Measurements from ENCODE around the gene LECT2. TPM values are rescaled to one million over a fixed set of nuclear protein-coding genes. Genes with fewer than 3 reads are reported as not detected.

LECT2 gene
- total RNA-seq, result not detected

GRCh38 chr5:135954899-135955298, at the start of gene LECT2:
Gene LECT2 (minus strand): TSS chr5:135954983. CDS start chr5:135954833, 150 bp downstream.
- TF ChIP-seq CTCF (IDR thresholded peaks at IDR 0.05) (no peak), POLR2A (IDR thresholded peaks at IDR 0.05) (no peak), POLR2AphosphoS5 (IDR thresholded peaks at IDR 0.05) (no peak)
- H3K36me3 ChIP-seq, result no peaks in the 10 kb centered on the region
- H3K27me3 ChIP-seq (replicated peaks; ENCODE audit: insufficient read depth), result no peaks in the 10 kb centered on the region
- H3K4me3 ChIP-seq, result no peak within 1 kb of the TSS
- DNase-seq (ENCODE audit: low spot score), result no peak
- WGBS, result 96% methylated on average over 3 of the region's 3 CpGs
- no peak within 1 kb of the TSS for H3K27ac ChIP-seq
- intact Hi-C loops (cut with DNase I), result no loop called here
- no peaks in the 10 kb centered on the region for H3K9me3 ChIP-seq
- no peaks in the 10 kb centered on the region for H3K4me1 ChIP-seq (replicated peaks)

- no peak for DNase-seq (ENCODE audit: low spot score)
- H3K36me3 ChIP-seq, result no peaks in the 10 kb centered on the region
- no peaks in the 10 kb centered on the region for H3K9me3 ChIP-seq
- no peak overlapping the region for H3K27ac ChIP-seq
- WGBS, result 93% methylated on average over 3 of the region's 3 CpGs
- H3K4me1 ChIP-seq (replicated peaks), result no peaks in the 10 kb centered on the region
- peaks cover 2% of the 10 kb centered on the region for H3K27me3 ChIP-seq (replicated peaks; ENCODE audit: insufficient read depth)
- H3K4me3 ChIP-seq, result no peak overlapping the region
- TF ChIP-seq CTCF (IDR thresholded peaks at IDR 0.05) (no peak), POLR2A (IDR thresholded peaks at IDR 0.05) (no peak), POLR2AphosphoS5 (IDR thresholded peaks at IDR 0.05) (no peak)
- intact Hi-C loops (cut with DNase I), result no loop called here
Measured at GRCh38 chr5:136004436-136004835, 49.7 kb upstream of the LECT2 start.

GRCh38 chr5:136001466-136001981, 46.7 kb upstream of the LECT2 start:
- intact Hi-C loops (cut with DNase I), result no loop called here

GRCh38 chr5:136000932-136001331, 46.1 kb upstream of the LECT2 start:
- 82% methylated on average over 3 of the region's 3 CpGs for WGBS
- no peak overlapping the region for H3K4me3 ChIP-seq
- H3K9me3 ChIP-seq, result no peaks in the 10 kb centered on the region
- H3K36me3 ChIP-seq, result no peaks in the 10 kb centered on the region
- intact Hi-C loops (cut with DNase I), result no loop called here
- DNase-seq (ENCODE audit: low spot score), result no peak
- H3K4me1 ChIP-seq (replicated peaks), result no peaks in the 10 kb centered on the region
- TF ChIP-seq POLR2AphosphoS5 (IDR thresholded peaks at IDR 0.05) (no peak), POLR2A (IDR thresholded peaks at IDR 0.05) (no peak), CTCF (IDR thresholded peaks at IDR 0.05) (no peak)
- peaks cover 2% of the 10 kb centered on the region for H3K27me3 ChIP-seq (replicated peaks; ENCODE audit: insufficient read depth)
- H3K27ac ChIP-seq, result no peak overlapping the region

More at GRCh38 chr5:136001466-136001981, 46.7 kb upstream of the LECT2 start:
- Histone ChIP-seq H3K36me3 (no peaks in the 10 kb centered on the region), H3K9me3 (no peaks in the 10 kb centered on the region), H3K27me3 (replicated peaks; ENCODE audit: insufficient read depth) (peaks cover 2% of the 10 kb centered on the region), H3K27ac (no peak overlapping the region), H3K4me3 (no peak overlapping the region), H3K4me1 (replicated peaks) (no peaks in the 10 kb centered on the region)
- no peak for DNase-seq (ENCODE audit: low spot score)
- WGBS, result 70% methylated on average over 5 of the region's 5 CpGs
- TF ChIP-seq POLR2AphosphoS5 (IDR thresholded peaks at IDR 0.05) (no peak), POLR2A (IDR thresholded peaks at IDR 0.05) (no peak), CTCF (IDR thresholded peaks at IDR 0.05) (no peak)

- H3K9me3 ChIP-seq, result no peaks in the 10 kb centered on the region
- intact Hi-C loops (cut with DNase I), result no loop called here
- TF ChIP-seq POLR2A (IDR thresholded peaks at IDR 0.05) (no peak), POLR2AphosphoS5 (IDR thresholded peaks at IDR 0.05) (no peak), CTCF (IDR thresholded peaks at IDR 0.05) (no peak)
- H3K27me3 ChIP-seq (replicated peaks; ENCODE audit: insufficient read depth), result peaks cover 2% of the 10 kb centered on the region
- no peaks in the 10 kb centered on the region for H3K36me3 ChIP-seq
- no peak overlapping the region for H3K27ac ChIP-seq
- H3K4me1 ChIP-seq (replicated peaks), result no peaks in the 10 kb centered on the region
- no peak for DNase-seq (ENCODE audit: low spot score)
- WGBS, result 81% methylated on average over 2 of the region's 2 CpGs
- H3K4me3 ChIP-seq, result no peak overlapping the region
Measured at GRCh38 chr5:136000147-136000546, 45.4 kb upstream of the LECT2 start.
